Activated CD8-positive, alpha-beta memory T cell treated with anti-CD3 and anti-CD28 coated beads for 4 hours (primary cell): ENCODE results near the gene ADAMTSL2.

Source experiments
- DNase-seq, 2 donors: peaks; one replicate each; pipeline ENCODE4 v3.0.0-alpha.2; 2020; ENCODE audit warnings: low read depth in 2 of 2

Gene ADAMTSL2

DNA sequence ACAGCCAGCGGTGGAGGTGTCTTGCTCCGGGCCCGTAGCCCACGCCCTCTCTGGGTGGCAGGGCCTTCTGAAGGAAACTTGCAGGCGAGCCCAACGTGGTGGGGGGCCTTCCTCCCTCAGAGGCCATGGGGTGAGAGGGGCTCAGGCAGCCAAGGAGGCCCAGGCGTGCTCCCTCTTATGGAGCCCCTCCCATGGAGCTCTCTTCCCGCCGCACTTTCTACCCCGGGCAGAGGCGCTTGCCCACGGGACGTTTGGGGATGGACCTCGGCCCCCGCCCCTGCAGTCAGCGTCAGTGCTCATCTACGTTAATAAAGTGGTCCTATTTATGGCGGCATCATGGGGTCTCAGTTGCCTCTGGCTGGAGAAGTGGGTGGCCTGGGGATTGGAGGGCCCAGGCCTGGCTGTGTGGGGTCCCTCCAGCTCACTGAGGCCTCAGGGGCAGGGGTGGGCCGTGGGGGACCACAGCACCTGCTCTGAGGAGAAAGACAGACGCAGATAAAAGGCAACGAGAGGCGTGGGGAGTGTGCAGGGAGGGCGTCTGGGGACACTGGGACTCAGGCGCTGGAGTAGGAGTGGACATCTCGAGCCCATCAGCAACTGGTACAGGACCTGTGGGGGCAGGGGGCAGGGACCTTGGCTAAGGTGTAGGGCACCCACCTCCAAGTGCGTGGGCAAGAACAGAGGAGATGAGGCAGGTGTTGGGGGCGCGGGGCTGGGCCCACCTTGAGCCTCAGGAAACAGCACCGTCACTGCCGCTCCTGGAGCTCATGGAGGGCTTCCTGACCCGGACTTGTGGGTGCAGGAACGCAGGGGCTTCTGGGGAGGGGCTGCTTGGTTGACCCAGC lies 40.9 kb downstream of the ADAMTSL2 start:
- DNase-seq = no peak

DNA sequence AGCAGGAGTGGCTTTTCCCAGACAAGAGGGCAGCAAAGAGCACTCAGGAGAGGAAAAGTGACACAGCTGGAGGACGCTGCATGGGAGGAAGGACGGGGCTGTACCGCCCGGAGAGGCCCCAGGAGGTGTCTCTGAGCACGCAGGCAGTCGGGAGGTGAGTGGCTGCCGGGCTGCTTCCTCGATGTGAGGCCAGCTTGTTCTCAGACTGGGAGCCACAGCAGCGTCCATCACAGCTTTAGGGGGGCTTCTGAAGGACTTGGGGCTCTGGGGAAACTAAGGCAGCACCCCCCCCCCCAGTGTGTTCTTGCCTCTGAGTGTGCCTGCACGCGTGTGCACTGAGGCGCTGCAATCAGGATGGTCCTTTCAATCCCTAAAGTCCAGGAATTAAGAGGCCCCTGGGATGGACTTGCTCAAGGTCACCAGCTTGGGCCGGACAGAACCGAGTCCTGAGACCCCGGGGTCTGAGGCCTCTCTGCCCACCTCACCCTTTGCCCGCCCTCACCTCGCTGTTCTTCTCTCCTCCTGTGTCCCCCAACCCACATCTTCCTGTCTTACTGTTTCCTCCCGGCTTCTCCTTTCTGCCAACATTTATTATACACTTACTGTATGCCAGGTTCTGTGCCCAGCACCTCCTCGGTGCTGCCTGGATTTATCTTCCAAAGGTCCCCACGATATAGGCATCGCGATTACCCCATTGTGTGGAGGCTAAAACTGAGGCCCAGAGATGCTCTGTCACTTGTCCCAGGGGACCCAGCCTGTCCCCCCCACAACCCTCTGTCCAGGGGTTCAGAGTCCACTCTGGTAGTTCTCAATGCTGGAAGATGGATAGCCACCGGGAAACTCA lies 41.7 kb downstream of the ADAMTSL2 start:
- no peak for DNase-seq

DNA sequence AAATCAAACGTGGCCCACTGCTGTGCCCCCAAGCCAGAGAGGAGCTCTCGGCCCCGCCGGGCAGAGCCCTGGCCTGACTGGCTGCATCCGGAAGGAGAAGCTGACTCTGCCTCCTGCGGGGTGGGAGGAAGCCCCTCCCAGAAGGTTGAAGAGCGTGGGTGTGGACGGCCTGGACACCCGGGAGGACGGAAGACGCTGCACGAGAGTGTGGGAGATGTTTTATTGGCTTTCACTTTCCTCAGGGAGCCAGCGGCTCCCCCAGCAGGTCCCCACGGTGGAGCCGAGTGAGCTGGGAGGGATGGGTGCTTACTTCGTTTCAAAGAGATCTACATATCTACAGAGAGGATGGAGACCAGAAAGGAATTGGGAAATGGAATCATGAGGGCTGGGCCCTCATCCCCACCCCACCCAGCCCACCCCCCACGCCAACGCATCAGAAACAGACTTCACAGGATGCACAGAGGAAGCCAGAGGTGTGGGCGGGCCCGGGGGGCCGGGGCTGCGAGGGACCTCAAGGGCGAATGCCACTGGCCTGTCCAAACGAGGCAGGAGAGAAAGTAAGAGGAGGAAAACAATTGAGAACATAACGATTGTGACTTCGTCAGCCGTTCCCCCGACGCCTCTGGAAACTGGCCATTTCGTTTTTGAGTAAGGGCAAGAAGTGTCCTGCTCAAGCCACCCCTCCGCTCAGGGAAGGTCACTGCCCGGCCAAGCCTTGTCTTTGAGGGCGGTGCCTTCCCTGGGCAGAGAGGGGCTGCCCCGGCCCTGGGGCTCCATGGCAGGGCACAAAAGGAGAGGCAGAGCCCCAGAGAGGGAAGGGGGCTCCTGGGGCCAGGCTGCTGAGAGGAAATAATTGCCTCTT lies 42.6 kb downstream of the ADAMTSL2 start:
- DNase-seq = no peak

DNA sequence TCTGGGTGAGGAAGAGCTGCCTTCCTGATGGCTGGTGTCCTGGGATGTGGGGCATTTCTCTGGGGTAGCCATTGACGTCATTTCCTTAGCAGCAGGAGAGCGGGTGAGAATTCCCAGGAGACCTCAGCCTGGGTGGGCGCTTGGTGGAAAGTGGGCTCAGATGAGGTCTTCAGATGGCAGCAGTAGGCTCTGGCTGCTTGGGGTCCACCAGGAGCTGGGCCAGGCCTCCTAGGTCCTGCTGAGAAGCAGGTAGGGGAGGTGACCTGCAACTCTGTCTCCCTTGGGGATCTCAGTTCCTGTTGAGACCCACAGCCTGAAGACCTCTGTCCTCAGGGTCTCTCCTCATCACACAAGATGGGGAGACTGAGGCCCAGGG lies 43.2 kb downstream of the ADAMTSL2 start:
- no peak for DNase-seq

DNA sequence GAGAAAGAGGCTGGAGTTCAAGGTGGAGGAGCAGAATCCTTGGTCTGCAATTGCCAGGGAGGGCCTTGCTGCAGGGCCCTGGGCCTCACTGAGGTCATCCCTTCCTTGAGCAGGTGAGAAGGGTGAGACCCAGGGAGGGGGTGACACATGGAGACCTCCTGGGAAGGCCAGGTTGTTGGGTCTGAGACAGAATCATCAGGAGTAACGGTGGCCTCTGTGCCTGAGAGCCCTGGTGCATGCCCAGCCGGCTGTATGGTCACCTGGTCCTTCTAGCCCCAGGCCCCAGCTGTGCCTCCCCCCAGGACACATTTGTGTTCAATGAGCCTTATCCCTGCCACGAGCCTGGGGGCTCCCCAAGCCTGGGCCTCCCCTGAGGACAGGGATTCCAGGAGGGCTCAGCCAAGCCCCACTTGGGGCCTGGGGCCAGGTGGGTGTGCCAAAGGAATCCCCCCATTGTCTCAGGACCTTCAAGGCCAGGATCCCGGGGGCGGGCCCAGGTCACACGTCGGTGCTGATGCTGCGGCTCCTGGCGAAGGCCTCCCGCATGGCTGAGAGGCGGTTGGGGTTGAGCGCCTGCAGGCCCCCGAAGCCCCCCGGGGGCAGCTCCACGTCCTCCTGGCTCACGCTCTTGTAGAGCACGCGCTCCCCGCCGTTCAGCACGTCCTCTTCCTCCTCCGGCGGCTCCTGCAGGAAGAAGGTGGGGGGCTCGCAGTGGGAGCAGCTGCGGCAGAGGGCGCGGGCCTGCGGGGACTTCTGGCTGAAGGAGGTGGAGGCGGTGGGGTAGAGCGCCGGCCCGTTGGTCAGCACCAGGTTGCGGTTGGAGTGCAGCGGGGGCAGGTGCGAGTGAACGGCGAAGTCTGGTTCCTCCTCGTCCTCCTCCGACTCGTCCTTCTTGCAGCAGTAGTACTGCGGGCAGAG lies 44.3 kb downstream of the ADAMTSL2 start:
- no peak for DNase-seq

DNA sequence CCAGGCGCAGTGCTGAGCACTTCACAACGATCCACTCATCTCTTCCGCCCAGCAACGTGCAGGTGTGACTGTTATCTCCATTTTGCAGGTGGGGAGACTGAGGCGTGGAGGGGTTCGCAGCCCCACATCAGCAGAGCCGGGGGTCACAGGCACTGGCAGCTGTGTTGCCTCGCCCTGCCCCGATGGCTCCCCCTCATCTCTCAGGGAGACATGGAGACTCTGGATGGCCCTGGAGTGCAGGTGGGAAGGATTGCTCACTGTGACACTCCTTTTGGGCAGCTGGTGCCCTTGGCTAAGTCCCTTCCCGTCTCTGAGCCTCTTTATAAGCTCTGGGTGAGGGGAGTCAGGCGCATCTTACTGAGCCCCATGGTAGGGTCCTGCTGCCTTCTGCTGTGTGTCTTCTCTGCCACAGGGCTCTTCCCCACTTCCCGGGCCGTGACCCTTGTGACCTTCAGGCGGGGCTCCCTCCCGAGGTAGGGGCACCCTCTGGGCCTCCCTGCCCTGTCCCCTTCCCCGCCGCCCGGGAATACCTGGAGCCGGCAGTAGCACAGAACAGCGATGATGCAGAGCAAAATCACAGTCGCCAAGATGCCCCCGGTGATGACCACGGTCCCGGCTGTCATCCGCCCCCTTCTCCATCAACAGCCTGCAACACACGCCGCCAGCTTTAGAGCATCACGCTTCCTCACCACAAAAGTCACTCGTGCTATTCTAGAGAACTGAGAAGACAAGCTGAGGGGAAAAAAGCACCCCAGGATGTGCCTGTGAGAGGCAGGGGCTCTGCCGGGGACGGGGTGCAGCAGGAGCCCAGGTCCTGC lies 45.3 kb downstream of the ADAMTSL2 start:
- no peak for DNase-seq

DNA sequence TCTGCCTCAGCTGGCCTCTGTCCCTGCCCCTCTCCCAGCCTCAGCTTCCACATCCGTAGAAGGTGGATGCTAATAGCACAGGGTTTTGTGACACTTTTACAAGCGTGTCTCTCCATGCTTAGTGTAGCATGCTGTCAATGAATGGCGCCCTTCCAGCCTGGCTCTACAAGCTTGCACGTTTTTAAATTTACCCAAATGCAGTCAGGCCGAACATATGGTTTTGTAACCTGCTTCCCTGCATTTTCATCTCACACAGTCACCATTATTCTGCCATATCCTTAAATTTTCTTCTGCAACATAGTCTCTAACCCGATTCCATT lies 45.9 kb downstream of the ADAMTSL2 start:
- no peak for DNase-seq

DNA sequence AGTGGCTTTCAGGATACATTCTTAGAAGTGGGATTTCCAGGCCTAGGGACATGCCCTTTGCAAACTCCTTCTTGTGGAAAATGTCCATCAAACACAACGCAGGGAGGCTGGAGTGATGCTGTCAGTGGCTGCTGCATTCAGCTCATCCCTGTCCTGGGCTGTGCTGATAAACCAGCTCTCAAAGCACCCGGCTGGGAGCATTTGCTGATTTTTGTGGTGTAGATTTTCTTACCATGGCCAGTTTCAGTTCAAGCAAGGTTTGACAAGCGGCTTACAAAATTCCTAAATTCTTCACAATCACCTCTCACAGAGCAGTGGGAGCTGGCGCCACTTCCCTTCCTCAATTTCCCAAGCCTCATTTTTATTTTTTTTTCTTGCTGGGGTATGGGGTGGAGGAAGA lies 46.5 kb downstream of the ADAMTSL2 start:
- no peak for DNase-seq

DNA sequence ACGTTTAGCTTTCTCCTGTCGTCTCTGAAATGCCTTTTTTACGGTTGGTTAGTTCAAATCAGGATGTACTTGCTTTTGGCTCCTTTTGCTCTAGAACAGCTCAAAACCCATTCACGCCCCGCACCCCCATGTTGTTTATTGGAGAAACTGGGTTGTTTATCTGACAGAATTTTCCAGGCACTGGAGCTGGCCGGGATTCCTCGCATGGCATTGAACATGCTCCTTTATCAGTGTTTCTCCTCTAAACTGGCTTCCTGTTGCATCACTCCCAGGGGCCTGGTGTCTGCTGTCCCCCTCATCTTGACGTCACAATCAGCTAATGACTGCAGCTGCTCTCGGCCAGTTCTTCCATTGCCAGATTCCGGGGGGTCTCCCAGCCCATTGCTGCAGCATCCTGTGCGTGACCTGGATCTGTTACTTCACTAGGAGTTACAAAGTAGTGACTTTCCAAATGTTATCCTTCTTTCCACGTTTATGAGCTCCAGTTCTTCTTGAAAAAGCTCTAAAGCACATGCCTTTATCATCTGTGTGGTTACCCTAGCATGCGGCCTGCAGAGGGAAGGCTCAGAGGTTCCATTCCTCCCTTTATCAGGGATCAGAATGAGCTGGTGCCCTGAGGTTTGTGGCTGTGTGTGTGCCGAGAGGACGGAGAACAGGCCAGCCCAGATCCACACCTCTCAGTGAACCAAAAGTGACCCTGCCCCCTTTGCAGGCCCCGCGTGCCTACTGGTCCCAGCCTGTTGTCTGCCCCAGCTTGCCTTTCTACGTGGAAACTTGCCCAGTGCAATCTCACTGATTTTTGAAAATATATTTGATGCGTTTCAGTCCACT lies 47.2 kb downstream of the ADAMTSL2 start:
- no peak for DNase-seq

DNA sequence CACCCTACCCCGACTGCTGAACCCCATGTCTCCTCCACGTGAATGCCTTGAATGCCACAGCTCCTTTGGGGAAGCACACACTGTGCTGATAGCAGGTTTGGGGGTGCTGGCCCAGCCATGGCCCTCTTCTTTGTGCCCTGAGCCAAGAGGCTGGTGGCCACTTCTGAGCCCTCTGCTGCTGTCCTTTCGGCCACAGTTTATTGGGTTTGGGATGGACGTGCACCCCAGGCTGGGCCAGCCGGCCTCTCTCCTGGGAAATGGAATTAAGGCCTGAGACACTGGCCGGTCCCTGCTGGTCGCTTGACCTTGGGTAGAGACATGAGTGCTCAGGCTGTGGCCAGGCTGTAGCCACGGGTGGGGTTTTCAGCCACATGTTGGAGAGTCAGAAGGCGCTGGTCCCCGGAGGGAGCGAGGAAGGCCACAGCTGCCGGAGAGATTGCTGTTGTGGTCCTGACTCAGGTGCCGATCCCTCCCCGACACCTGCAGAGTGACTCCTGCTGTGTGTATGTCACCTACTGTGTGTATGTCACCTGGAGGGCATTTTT lies 48.1 kb downstream of the ADAMTSL2 start:
- DNase-seq = no peak

DNA sequence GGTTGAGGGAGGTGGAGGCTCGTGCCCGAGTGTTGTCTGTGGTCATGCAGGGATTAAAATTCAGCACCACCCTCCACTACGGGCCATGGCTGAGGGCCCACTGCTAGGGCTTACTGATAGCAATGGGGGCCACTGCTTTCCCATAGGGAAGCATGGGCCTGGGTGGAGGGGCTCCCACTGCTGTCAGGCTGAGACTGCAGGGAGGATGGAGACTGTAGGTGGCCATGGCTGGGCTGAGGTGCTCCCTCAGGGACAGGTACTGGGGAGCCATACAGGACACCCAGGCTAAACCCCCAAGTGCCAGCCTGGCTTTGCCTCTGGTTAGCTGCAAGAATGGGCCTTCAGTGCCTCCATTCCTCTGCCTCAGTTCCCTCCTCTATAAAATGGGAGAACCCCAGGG lies 48.6 kb downstream of the ADAMTSL2 start:
- no peak for DNase-seq

DNA sequence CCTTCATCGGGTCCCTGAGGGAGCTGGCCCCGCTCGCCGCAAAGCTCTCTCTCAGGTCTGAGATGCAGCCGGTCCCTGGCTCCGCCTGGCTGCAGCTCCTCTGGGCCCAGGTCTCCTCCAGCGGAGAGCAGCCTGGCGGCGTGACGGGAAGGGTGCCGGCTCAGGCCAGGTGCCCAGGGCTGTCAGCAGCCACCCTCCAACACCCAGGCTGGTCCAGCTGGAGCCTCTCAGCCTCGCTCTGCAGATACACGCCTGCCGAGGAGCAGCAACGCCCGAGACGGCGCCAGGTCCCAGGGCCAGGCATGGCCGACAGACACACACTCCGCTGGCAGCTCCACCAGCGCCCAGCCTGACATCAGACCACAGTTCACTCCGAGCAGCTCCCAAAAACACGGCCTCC lies 49.1 kb downstream of the ADAMTSL2 start:
- no peak for DNase-seq

DNA sequence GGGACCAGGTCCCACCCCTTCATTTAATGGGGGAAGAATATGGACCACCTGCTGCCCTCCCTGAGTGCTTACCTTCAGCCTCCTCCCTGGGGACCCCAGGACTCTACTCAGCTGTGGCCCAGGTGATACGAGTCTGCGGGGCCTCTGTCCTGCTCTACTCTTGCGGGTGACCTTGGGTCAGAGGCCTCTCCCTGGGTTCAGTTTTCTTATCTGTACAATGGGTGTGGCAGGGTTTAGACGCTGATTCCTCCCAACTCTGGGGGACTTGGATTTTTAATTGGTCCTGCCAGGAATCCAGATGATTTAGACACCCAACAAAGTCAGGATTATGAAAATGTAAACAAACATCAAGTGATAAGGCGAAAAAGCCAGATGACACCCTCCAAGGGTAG lies 49.7 kb downstream of the ADAMTSL2 start:
- no peak for DNase-seq

DNA sequence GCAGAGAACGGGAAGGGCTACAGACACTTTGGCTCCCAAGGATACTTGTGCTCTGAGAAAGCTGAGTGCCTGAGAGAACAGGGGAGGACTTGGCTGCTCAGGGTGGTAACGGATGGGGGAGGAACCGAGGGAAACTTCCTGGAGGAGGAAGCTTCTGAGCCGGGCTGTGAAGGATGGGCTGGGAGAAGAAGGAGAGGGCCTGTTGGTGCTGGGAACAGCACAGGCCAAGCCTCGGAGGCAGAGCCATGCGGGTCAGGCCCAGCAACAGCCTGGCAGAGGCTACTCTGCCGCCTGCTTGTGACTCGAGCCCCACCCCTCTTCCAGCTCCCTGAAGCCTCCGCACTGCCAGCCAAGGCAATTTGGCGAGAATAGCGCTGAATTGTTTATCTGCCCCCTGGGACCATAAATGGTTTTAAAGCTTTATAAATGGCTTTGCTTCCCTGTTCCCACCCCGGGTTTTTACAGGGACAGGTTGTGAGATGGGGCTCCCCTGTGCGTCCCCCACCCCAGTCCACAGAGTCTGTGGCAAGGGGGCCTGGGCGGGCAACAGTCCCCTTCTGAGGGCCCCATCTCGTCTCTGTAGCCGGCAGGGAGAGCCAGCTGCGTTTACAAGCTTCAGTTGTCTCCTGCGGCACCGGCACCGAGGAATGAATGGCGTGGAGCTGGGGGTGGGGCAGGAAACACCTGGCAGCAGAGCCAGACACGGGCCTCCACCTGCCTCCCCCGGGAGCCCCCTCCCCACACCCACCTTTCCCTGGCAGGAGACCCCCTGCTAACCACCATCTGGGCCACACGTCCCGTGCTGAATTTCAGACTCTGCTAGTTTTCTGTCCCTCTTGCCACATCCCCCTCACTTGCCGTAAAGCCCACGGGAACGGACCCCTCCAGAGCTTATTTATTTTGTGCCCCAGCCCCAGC lies 50.3 kb downstream of the ADAMTSL2 start:
- DNase-seq = no peak

DNA sequence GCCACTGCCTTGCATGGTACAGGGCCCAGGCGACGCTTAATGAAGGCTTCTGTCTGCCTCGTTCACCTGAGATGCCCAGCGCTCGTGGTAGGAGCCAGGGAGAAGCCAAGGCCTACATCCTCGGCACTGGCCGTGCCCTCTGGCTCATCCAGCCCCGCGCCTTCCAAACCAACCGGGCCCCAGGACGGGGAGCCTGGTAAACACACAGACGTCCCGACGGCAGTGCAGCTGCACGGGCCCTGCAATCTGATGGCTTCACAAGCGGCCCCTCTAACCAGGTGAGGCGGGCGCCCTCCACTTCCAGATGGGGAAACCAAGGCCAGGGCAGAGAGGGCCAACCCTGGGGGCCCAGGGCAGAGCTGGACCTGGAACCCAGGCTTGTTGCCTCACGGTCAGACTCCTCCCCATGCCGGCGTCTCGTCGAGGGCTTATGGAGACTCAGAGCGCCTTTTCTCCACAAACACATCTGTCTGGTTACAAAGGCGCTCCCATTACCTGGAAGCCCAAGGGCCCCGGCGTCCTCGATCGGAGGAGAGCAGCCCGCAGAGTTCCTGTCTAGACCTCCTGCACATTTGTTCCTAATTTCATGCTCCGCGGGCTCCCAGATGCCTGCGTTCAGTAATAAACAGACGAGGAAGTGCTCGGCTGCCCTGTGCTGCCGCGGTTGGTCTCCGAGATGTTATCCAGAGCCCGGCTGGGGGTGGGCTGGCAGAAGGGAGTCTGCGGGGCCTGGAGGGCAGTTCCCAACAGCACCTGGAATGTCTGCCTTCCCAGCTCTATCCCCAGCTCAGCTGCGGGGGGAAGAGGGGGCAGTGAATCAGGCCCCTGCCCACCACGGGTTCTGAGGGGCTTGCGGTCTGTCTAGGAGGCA lies 51.2 kb downstream of the ADAMTSL2 start:
- no peak for DNase-seq

DNA sequence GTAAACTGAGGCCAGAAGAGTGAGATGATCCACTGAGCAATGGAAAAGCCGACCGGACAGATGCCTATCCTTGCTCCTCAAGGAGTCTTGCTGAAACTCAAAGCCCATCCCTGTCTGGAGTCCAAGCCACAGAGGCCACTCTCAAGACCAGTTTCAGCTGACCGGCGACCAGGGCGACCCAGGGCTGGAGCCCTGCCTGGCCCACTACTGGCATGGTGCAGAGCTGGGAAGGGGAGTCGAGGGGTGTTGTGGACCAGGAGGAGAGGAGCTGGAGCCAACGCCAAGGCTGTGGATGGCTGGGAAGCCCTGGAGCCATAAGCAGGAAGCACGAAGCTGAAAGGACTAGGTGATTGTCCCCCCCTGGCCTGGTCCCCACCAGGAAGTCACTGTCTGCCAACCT lies 52.5 kb downstream of the ADAMTSL2 start:
- no peak for DNase-seq

DNA sequence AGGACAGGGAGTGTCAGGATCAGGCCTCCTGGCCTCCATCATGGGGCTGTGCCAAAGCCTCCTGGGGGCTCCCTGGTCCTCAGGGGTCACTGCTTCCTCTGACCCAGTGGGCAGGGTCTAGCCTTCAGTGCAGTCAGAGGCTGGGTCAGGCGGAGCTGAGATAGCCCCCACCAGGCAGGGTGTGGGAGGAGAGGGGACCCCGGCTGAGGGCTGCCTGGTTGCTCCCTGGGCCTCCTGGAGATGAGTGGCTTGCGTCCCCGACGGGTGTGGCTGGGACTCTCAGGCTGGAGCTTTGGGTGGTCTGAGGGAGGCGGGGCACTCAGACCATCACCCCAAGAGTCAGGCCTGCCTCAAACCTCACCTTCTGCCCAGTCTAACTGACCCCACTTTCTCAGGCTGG lies 53.0 kb downstream of the ADAMTSL2 start:
- no peak for DNase-seq
